ENCODE results near the gene COG4.

The COG4 gene

DNA sequence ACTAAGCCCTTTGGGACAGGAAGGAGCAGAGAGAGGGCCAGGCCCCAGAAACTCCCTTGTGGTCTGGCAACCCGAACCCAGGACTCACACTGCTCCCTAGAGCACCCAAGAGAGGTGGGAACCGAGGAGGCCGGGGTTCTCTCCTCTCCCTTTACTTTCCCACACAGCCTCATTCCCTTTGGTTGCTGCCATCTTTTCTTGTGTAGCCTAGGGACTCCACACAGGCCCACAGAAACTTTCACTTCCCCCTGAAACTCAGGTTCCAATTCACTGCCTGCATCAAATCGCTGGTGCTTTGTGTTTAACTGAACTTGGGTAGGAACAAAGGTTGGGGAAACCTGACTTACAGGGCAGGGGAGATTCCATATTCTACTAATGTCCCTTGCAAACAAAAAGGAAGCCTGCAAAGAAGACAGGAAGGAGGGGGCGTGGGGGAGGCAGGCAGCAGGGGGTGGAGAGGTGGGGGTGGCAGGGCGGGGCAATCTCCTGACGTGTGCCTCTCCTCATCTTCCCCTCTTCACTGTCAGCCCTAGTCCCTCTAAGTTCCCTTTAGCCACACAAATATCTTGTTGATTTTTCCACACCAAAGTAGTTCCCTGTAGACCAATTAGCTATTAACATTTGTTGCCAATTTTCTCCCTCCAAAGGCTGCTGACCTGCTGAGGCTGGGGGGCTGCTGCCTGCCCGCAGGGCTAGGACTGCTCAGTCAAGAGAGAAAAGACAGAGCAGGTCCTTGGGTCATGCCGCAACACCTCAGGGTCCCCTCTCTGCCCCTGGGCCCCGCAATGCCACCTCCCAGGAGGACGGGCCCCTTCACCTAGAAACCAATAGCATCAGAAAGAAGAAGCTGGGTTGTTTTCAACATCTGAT is 92.5 kb downstream of the COG4 start:
- DNase-seq: peak; percentile 48

Measured in effector CD4-positive, alpha-beta T cell (primary cell).